ENCODE measurements around the gene GTF3C5. TPM values are rescaled to one million over a fixed set of nuclear protein-coding genes. Genes with fewer than 3 reads are reported as not detected.

The GTF3C5 gene
- total and polyA plus RNA-seq, 9 of the 15 experiments (the other 6 are each of a cell fraction or from before 2014, with no cell fraction given): 3.8 to 118 (median 83.7) TPM

GRCh38 chr9:133066181-133066983, 35.6 kb downstream of the GTF3C5 start (continued):
- TF ChIP-seq, protein P1, sequence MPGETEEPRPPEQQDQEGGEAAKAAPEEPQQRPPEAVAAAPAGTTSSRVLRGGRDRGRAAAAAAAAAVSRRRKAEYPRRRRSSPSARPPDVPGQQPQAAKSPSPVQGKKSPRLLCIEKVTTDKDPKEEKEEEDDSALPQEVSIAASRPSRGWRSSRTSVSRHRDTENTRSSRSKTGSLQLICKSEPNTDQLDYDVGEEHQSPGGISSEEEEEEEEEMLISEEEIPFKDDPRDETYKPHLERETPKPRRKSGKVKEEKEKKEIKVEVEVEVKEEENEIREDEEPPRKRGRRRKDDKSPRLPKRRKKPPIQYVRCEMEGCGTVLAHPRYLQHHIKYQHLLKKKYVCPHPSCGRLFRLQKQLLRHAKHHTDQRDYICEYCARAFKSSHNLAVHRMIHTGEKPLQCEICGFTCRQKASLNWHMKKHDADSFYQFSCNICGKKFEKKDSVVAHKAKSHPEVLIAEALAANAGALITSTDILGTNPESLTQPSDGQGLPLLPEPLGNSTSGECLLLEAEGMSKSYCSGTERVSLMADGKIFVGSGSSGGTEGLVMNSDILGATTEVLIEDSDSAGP (CRISPR knock-in tag; IDR thresholded peaks at IDR 0.05): no peak
- no peak for TF ChIP-seq GTF2A2 (tag; IDR thresholded peaks at IDR 0.05)

- Histone ChIP-seq H2AFZ (ENCODE audit: low read depth, low read length) (no peak overlapping the region), H3K9me1 (ENCODE audit: control insufficient read depth, insufficient read depth, low read length) (no peaks in the 10 kb centered on the region), H3K9me3 (replicated peaks; ENCODE audit: control insufficient read depth, insufficient read depth, low read depth, low read length) (no peaks in the 10 kb centered on the region), H3K79me2 (ENCODE audit: control insufficient read depth, insufficient read depth, low read length) (no peaks in the 10 kb centered on the region), H3K27ac (ENCODE audit: extremely low read depth, low read depth, low read length) (no peak overlapping the region), H3K4me3 (no peak overlapping the region), H3K27me3 (ENCODE audit: control insufficient read depth in 2 of 2, insufficient read depth in 2 of 2, low read length in 2 of 2) (no peaks in the 10 kb centered on the region), H3K36me3 (ENCODE audit: control insufficient read depth, insufficient read depth, low read length) (no peaks in the 10 kb centered on the region), H3K9ac (ENCODE audit: insufficient read depth in 1 of 2, low read depth in 2 of 2, low read length in 2 of 2) (no peak overlapping the region), H3K4me2 (ENCODE audit: insufficient read depth, low read length) (no peak overlapping the region), H3K4me1 (replicated peaks in 1 of 2; ENCODE audit: control insufficient read depth in 2 of 2, insufficient read depth in 2 of 2, low read length in 2 of 2) (peaks cover 0 to 22% of the 10 kb centered on the region in 2 experiments; a peak in 2 of 5 replicates), H4K20me1 (replicated peaks; ENCODE audit: control insufficient read depth, insufficient read depth, low read length) (no peaks in the 10 kb centered on the region)
- TF ChIP-seq JUND (IDR thresholded peaks at IDR 0.05; ENCODE audit: borderline replicate concordance, low read depth, low read length) (no peak), JUND (tag; IDR thresholded peaks at IDR 0.05; ENCODE audit: borderline replicate concordance, low read depth, low read length) (no peak), BMI1 (IDR thresholded peaks at IDR 0.05; ENCODE audit: low read length) (no peak), GATA2 (CRISPR knock-in tag; IDR thresholded peaks at IDR 0.05) (no peak), CREBBP (IDR thresholded peaks at IDR 0.05; ENCODE audit: low read depth, low read length) (no peak), NRF1 (conservative IDR thresholded peaks at IDR 0.05 in 1 of 2, IDR thresholded peaks at IDR 0.05 in 1 of 2) (no peak), ZBED1 (IDR thresholded peaks at IDR 0.05) (no peak), ZNF609 (CRISPR knock-in tag; IDR thresholded peaks at IDR 0.05; ENCODE audit: borderline replicate concordance) (no peak), JUN (IDR thresholded peaks at IDR 0.05; ENCODE audit: borderline replicate concordance, low read depth, low read length) (no peak), JUN (CRISPR knock-in tag; IDR thresholded peaks at IDR 0.05; ENCODE audit: borderline replicate concordance) (no peak), KLF13 (tag; IDR thresholded peaks at IDR 0.05; ENCODE audit: borderline replicate concordance, low read depth) (no peak), RUNX1 (IDR thresholded peaks at IDR 0.05; ENCODE audit: low read depth) (no peak)
- WGBS (ENCODE audit: insufficient coverage, low coverage, missing lambda C conversion rate): 83% methylated on average over 8 of the region's 11 CpGs
- FAIRE-seq (no peak), DNase-seq (ENCODE audit: extremely low read depth in 1 of 4, low spot score in 3 of 4) (no peak), ATAC-seq (no peak)
- BruUV-seq (replicated peaks): no TSS peak
- intact Hi-C loops (cut with micrococcal nuclease) (no loop called here), in situ Hi-C loops (cut with MboI) (no loop called here)
- ChIA-PET POLR2A (interaction anchor here (0.6 to 1.3 kb wide), 4 partner anchors 9 to 264 kb away, joined by 3 to 5 read pairs (median 4); partner anchors contain the start of gene GTF3C5), CTCF (ENCODE audit: low intra/inter-chr PET ratio) (no interaction called here)
These were observed 36.2 kb downstream of the GTF3C5 start for GRCh38 chr9:133067006-133067405.
